K562 (cell line): ENCODE data around the gene HDAC5. TPM values are rescaled to one million over a fixed set of nuclear protein-coding genes. Genes with fewer than 3 reads are reported as not detected.
A peak's percentile ranks its signal among the peaks of the same experiment; 100 is the strongest.

Experiments
- ADNP ChIP-seq: fragments of 200-800 bp; sonication (Bioruptor generic); IDR thresholded peaks from 2 replicates; pipeline ENCODE4 v1.6.1; 2016; ENCODE audit warnings: missing genetic modification characterization, missing compliant biosample characterization
- BRCA1 ChIP-seq, 2 experiments: fragments of 450-650 bp in 1 of 2; sonication (generic) in 1 of 2; formaldehyde crosslinking in 1 of 2; IDR thresholded peaks; 2 replicates each; pipeline versions ENCODE4 v1.5.0 to v1.6.1; 2017 to 2020; ENCODE audit warnings: mild to moderate bottlenecking in 1 of 2, missing genetic modification reagents in 1 of 2
- ETV5 ChIP-seq: sonication (generic); formaldehyde crosslinking; IDR thresholded peaks from 2 replicates; pipeline ENCODE4 v1.4.0; 2020; ENCODE audit warnings: low read depth, mild to moderate bottlenecking, missing genetic modification reagents
- HNRNPLL ChIP-seq: fragments of 200-400 bp; formaldehyde crosslinking; IDR thresholded peaks from 2 replicates; pipeline ENCODE4 v1.6.1; 2017; ENCODE audit warnings: low read length, low read depth, mild to moderate bottlenecking; ENCODE audit not compliant: poor library complexity, severe bottlenecking
- MNT ChIP-seq, 2 experiments: fragments of 450-650 bp; conservative IDR thresholded peaks; 2 replicates each; pipeline ENCODE4 v1.6.1; 2017; ENCODE audit warnings: mild to moderate bottlenecking in 2 of 2, moderate library complexity in 2 of 2
- NBN ChIP-seq: fragments of 450-650 bp; IDR thresholded peaks from 2 replicates; pipeline ENCODE4 v1.6.1; 2016; ENCODE audit warnings: low read depth, mild to moderate bottlenecking
- RAD51 ChIP-seq: fragments of 450-650 bp; IDR thresholded peaks from 2 replicates; pipeline ENCODE4 v1.7.1; 2016; ENCODE audit warnings: low read depth, mild to moderate bottlenecking, borderline replicate concordance
- RBM17 ChIP-seq: fragments of 200-400 bp; formaldehyde crosslinking; IDR thresholded peaks from 2 replicates; pipeline ENCODE4 v1.6.1; 2017; ENCODE audit warnings: low read depth, mild to moderate bottlenecking, low read length, borderline replicate concordance
- SAP30 ChIP-seq: fragments of 200-600 bp; sonication (generic); IDR thresholded peaks from 2 replicates; pipeline ENCODE4 v1.6.1; 2012; ENCODE audit warnings: borderline replicate concordance, low read depth, mild to moderate bottlenecking, moderate library complexity, low read length, control low read depth, inconsistent platforms; ENCODE audit not compliant: insufficient read depth, poor library complexity, severe bottlenecking
- SRSF9 ChIP-seq: fragments of 200-400 bp; formaldehyde crosslinking; IDR thresholded peaks from 2 replicates; pipeline ENCODE4 v1.6.1; 2017; ENCODE audit warnings: low read depth, low read length, borderline replicate concordance
- TBP ChIP-seq: optimal IDR thresholded peaks from 2 replicates; pipeline ENCODE3; 2011; ENCODE audit warnings: low read depth, low read length, improper control_type of control experiment
- TFE3 ChIP-seq: fragments of 450-650 bp; formaldehyde crosslinking; IDR thresholded peaks from 2 replicates; pipeline ENCODE4 v1.4.0; 2020; ENCODE audit warnings: mild to moderate bottlenecking, mixed read lengths
- ZBTB1 ChIP-seq: sonication (generic); formaldehyde crosslinking; IDR thresholded peaks from 2 replicates; pipeline ENCODE4 v1.8.1; 2023; ENCODE audit warnings: missing genetic modification reagents, low read depth, mild to moderate bottlenecking, borderline replicate concordance
- ZNF431 ChIP-seq: sonication (generic); formaldehyde crosslinking; IDR thresholded peaks from 2 replicates; pipeline ENCODE4 v1.8.0; 2022; ENCODE audit warnings: mild to moderate bottlenecking, missing genetic modification reagents
- ZNF586 ChIP-seq: fragments of 450-650 bp; formaldehyde crosslinking; conservative IDR thresholded peaks from 2 replicates; pipeline ENCODE4 v1.4.0; 2020; ENCODE audit warnings: mild to moderate bottlenecking, moderate library complexity
- ZNF740 ChIP-seq, 3 experiments: fragments of 200-800 bp in 1 of 3; sonication (Bioruptor generic) in 1 of 3; sonication (generic) in 1 of 3; formaldehyde crosslinking in 1 of 3; IDR thresholded peaks; 2 replicates each; pipeline versions ENCODE4 v1.6.1 to v1.8.0; 2016 to 2022; ENCODE audit warnings: mild to moderate bottlenecking in 2 of 3, missing compliant biosample characterization in 2 of 3, missing genetic modification characterization in 2 of 3, missing genetic modification reagents in 1 of 3
- polyA plus RNA-seq, 8 experiments: library from polyadenylated mRNA; depleted of rRNA in 4 of 8; stranded (reverse) in 5 of 8; unstranded in 3 of 8; fragments of >200 nt; fragmentation: Nextera tagmentation in 2 of 8; fragmentation: Illumina TruSeq in 1 of 8; extraction: Ambion mirVana in 2 of 8; extraction: Trizol in 1 of 8; gene quantifications; 2 replicates each; pipeline versions ENCODE4 v1.2.1 to v1.2.3, GENCODE V29; 2011 to 2014; ENCODE audit warnings: inconsistent platforms in 1 of 8, missing spikeins in 1 of 8
- total RNA-seq, 7 experiments: library from RNA; depleted of rRNA in 6 of 7; stranded (reverse); fragments of >200 nt in 6 of 7; fragmentation: Illumina TruSeq in 2 of 7; extraction: Trizol in 2 of 7; gene quantifications; 2 replicates each; pipeline versions ENCODE4 v1.2.1 to v1.2.3, GENCODE V29; 2011 to 2021; ENCODE audit warnings: low replicate concordance in 1 of 7
- TF ChIP-seq, protein P1 (sequence below): IDR thresholded peaks from 2 replicates; pipeline ENCODE4 v1.6.1; 2016; ENCODE audit warnings: missing genetic modification characterization, missing compliant biosample characterization
- TF ChIP-seq, protein P2 (sequence below): sonication (generic); formaldehyde crosslinking; IDR thresholded peaks from 2 replicates; pipeline ENCODE4 v1.8.1; 2023; ENCODE audit warnings: mild to moderate bottlenecking, missing genetic modification reagents

The HDAC5 gene
- total and polyA plus RNA-seq, 9 of the 15 experiments (the other 6 are each of a cell fraction or from before 2014, with no cell fraction given), result 0.45 to 26.2 (median 16.4) TPM

- TF ChIP-seq, protein P1, sequence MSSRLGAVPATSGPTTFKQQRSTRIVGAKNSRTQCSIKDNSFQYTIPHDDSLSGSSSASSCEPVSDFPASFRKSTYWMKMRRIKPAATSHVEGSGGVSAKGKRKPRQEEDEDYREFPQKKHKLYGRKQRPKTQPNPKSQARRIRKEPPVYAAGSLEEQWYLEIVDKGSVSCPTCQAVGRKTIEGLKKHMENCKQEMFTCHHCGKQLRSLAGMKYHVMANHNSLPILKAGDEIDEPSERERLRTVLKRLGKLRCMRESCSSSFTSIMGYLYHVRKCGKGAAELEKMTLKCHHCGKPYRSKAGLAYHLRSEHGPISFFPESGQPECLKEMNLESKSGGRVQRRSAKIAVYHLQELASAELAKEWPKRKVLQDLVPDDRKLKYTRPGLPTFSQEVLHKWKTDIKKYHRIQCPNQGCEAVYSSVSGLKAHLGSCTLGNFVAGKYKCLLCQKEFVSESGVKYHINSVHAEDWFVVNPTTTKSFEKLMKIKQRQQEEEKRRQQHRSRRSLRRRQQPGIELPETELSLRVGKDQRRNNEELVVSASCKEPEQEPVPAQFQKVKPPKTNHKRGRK, result no peak
- peak; percentile 96 for TF ChIP-seq RAD51
- TF ChIP-seq TFE3 (CRISPR knock-in tag), result peak; percentile 46; the same call in 1 of the 2 replicates
- TF ChIP-seq SAP30, result peak; percentile 99
- TF ChIP-seq RBM17, result no peak
- TF ChIP-seq ZNF431 (CRISPR knock-in tag), result 0 out of 2 replicates have a peak, but pooled peaks have one; percentile 42
- no peak for TF ChIP-seq BRCA1 (IDR thresholded peaks at IDR 0.05)
- no peak for TF ChIP-seq BRCA1 (CRISPR knock-in tag; IDR thresholded peaks at IDR 0.05)
- TF ChIP-seq, protein P2, sequence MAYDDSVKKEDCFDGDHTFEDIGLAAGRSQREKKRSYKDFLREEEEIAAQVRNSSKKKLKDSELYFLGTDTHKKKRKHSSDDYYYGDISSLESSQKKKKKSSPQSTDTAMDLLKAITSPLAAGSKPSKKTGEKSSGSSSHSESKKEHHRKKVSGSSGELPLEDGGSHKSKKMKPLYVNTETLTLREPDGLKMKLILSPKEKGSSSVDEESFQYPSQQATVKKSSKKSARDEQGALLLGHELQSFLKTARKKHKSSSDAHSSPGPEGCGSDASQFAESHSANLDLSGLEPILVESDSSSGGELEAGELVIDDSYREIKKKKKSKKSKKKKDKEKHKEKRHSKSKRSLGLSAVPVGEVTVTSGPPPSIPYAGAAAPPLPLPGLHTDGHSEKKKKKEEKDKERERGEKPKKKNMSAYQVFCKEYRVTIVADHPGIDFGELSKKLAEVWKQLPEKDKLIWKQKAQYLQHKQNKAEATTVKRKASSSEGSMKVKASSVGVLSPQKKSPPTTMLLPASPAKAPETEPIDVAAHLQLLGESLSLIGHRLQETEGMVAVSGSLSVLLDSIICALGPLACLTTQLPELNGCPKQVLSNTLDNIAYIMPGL, result no peak
- peak; percentile 89 for TF ChIP-seq HNRNPLL
- TF ChIP-seq ZNF740 (CRISPR knock-in tag; IDR thresholded peaks at IDR 0.05), result no peak
- TF ChIP-seq ZNF740 (tag; IDR thresholded peaks at IDR 0.05), result no peak
- peak; percentile 28; the same call in 1 of the 2 replicates for TF ChIP-seq NBN
- TF ChIP-seq ZBTB1 (CRISPR knock-in tag), result no peak
- no peak for TF ChIP-seq ZNF586
- TF ChIP-seq ADNP, result no peak
- TF ChIP-seq ETV5 (CRISPR knock-in tag), result peak; percentile 77
- no peak for TF ChIP-seq SRSF9
- peak; percentile 77 for TF ChIP-seq TBP
- TF ChIP-seq MNT (conservative IDR thresholded peaks at IDR 0.05), result peak; percentile 100
Measured at GRCh38 chr17:44070455-44071197, 52.8 kb downstream of the HDAC5 start, which contains the start of gene G6PC3 (continued).
